Measurements from ENCODE around the gene CEP57.

The CEP57 gene

GRCh38 chr11:95790123-95790932 is at the start of gene CEP57:
TSS of gene CEP57 (plus strand) at chr11:95790498. CDS start at chr11:95790699, 201 bp downstream.
- peak; percentile 97 for DNase-seq

- DNase-seq = no peak
Measured at GRCh38 chr11:95750101-95750500, 40.2 kb upstream of the CEP57 start.

- DNase-seq = no peak
Measured at GRCh38 chr11:95751515-95751914, 38.8 kb upstream of the CEP57 start.

GRCh38 chr11:95760941-95761340 is 29.4 kb upstream of the CEP57 start:
- no peak for DNase-seq

- no peak for DNase-seq
Measured at GRCh38 chr11:95762534-95762933, 27.8 kb upstream of the CEP57 start.

GRCh38 chr11:95764267-95764898 is 25.9 kb upstream of the CEP57 start:
- DNase-seq = no peak

- no peak for DNase-seq
Measured at GRCh38 chr11:95766701-95767100, 23.6 kb upstream of the CEP57 start.

- no peak for DNase-seq
Measured at GRCh38 chr11:95767498-95767897, 22.8 kb upstream of the CEP57 start.

GRCh38 chr11:95768521-95768920 is 21.8 kb upstream of the CEP57 start:
- no peak for DNase-seq

- no peak for DNase-seq
Measured at GRCh38 chr11:95776859-95777258, 13.4 kb upstream of the CEP57 start.

GRCh38 chr11:95778699-95779098 is 11.6 kb upstream of the CEP57 start:
- no peak for DNase-seq

- DNase-seq = no peak
Measured at GRCh38 chr11:95780544-95780943, 9.8 kb upstream of the CEP57 start.

- DNase-seq = no peak
Measured at GRCh38 chr11:95788921-95789505, 1.3 kb upstream of the CEP57 start.

- peak; percentile 95 for DNase-seq
Measured at GRCh38 chr11:95789506-95790122, 684 bp upstream of the CEP57 start, which contains the start of gene FAM76B. TSS of gene FAM76B (minus strand) at chr11:95789782. CDS start at chr11:95789478, 304 bp downstream.

GRCh38 chr11:95790933-95791708 is 823 bp downstream of the CEP57 start:
- peak; percentile 40 for DNase-seq

GRCh38 chr11:95791709-95792033 is 1.4 kb downstream of the CEP57 start:
- DNase-seq = no peak

- DNase-seq = no peak
Measured at GRCh38 chr11:95792200-95792599, 1.9 kb downstream of the CEP57 start.

- no peak for DNase-seq
Measured at GRCh38 chr11:95792700-95793099, 2.4 kb downstream of the CEP57 start.

GRCh38 chr11:95793116-95793515 is 2.8 kb downstream of the CEP57 start:
- no peak for DNase-seq

GRCh38 chr11:95794086-95794485 is 3.8 kb downstream of the CEP57 start:
- DNase-seq = no peak

- peak; percentile 92 for DNase-seq
Measured at GRCh38 chr11:95795627-95796295, 5.5 kb downstream of the CEP57 start.

- DNase-seq = no peak
Measured at GRCh38 chr11:95796501-95796900, 6.2 kb downstream of the CEP57 start.
